ENCODE measurements around the gene NDUFV3.
"Not testable (repeated sequence)": the region's sequence is repeated elsewhere in the genome, so short reads cannot be mapped to it uniquely, and the experiment has no call there.

NDUFV3 gene

DNA sequence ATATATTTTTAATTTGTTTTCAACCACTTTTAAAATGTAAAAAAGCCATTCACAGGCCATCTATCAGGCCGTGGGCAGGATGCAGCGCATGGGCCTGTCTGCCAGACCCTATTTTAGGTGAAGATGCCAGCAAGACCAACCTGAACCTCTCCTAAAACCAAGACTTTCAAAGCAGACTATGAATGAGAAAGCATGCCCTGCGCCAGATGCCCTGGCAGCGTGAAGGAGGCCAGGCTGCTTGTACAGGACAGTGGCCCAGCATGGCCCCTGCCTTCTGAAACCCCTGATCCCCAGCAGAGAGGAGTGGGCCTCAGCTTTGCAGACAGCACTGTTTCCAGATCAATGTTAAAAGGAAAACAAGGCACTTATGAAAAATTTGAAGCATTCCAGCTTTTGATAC is 45.4 kb upstream of the NDUFV3 start:
- H3K27me3 ChIP-seq (replicated peaks; ENCODE audit: control insufficient read depth, insufficient read depth, low read length), result no peaks in the 10 kb centered on the region
- TF ChIP-seq, protein P1, sequence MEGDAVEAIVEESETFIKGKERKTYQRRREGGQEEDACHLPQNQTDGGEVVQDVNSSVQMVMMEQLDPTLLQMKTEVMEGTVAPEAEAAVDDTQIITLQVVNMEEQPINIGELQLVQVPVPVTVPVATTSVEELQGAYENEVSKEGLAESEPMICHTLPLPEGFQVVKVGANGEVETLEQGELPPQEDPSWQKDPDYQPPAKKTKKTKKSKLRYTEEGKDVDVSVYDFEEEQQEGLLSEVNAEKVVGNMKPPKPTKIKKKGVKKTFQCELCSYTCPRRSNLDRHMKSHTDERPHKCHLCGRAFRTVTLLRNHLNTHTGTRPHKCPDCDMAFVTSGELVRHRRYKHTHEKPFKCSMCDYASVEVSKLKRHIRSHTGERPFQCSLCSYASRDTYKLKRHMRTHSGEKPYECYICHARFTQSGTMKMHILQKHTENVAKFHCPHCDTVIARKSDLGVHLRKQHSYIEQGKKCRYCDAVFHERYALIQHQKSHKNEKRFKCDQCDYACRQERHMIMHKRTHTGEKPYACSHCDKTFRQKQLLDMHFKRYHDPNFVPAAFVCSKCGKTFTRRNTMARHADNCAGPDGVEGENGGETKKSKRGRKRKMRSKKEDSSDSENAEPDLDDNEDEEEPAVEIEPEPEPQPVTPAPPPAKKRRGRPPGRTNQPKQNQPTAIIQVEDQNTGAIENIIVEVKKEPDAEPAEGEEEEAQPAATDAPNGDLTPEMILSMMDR (IDR thresholded peaks at IDR 0.05; ENCODE audit: insufficient read depth, low read length, poor library complexity, severe bottlenecking), result no peak
- DNase-seq (ENCODE audit: extremely low read depth, insufficient read length), result no peak
- peaks cover 53% of the 10 kb centered on the region for H3K36me3 ChIP-seq (ENCODE audit: control insufficient read depth, insufficient read depth, low read length)
- no peak overlapping the region for H3K4me3 ChIP-seq (replicated peaks; ENCODE audit: low read depth, low read length)

GRCh38 chr21:42848144-42848931 is 44.8 kb upstream of the NDUFV3 start:
- peaks cover 57% of the 10 kb centered on the region for H3K36me3 ChIP-seq (ENCODE audit: control insufficient read depth, insufficient read depth, low read length)
- DNase-seq (ENCODE audit: extremely low read depth, insufficient read length); H3K4me3 ChIP-seq (replicated peaks; ENCODE audit: low read depth, low read length); H3K27me3 ChIP-seq (replicated peaks; ENCODE audit: control insufficient read depth, insufficient read depth, low read length): not testable (repeated sequence)

- no peak for DNase-seq (ENCODE audit: extremely low read depth, insufficient read length)
- H3K4me3 ChIP-seq (replicated peaks; ENCODE audit: low read depth, low read length), result no peak overlapping the region
- H3K27me3 ChIP-seq (replicated peaks; ENCODE audit: control insufficient read depth, insufficient read depth, low read length), result no peaks in the 10 kb centered on the region
- TF ChIP-seq, protein P1 (IDR thresholded peaks at IDR 0.05; ENCODE audit: insufficient read depth, low read length, poor library complexity, severe bottlenecking), result no peak
- peaks cover 63% of the 10 kb centered on the region for H3K36me3 ChIP-seq (ENCODE audit: control insufficient read depth, insufficient read depth, low read length)
These were observed 44.0 kb upstream of the NDUFV3 start for GRCh38 chr21:42848932-42849758.

DNA sequence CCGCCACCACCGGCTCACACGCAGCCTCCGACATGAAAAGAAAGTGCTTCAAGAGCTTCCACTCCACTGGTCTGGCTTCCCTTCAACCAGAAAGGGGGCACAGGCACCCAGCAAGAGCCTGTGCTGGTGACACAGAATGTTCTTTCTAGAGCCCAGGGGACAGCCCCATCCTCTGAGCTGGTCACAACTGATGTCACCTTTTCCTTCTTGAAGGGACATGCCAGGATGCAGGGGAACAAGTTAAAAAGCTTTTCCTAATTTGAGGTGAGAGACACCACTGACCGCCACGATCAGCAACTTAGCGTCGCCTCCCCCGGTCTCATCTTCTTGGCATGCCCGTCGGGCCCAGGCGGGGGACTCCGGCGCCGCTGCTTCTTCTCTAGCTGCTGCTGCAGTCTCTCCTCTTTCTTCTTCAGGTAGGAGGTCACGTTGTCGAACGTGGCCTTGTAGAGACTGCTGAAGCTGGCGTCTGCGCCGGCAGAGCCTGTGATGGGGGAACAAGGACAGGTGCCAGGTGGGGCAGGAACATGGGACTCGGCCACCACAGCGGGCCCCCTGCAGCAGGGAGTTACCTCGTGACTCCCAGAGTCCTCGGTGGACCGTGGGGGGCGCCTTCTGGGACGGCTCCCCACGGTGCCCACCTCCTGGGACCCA is 43.2 kb upstream of the NDUFV3 start:
- peaks cover 65% of the 10 kb centered on the region for H3K36me3 ChIP-seq (ENCODE audit: control insufficient read depth, insufficient read depth, low read length)
- H3K27me3 ChIP-seq (replicated peaks; ENCODE audit: control insufficient read depth, insufficient read depth, low read length), result no peaks in the 10 kb centered on the region
- H3K4me3 ChIP-seq (replicated peaks; ENCODE audit: low read depth, low read length), result no peak overlapping the region
- no peak for DNase-seq (ENCODE audit: extremely low read depth, insufficient read length)
- TF ChIP-seq, protein P1 (IDR thresholded peaks at IDR 0.05; ENCODE audit: insufficient read depth, low read length, poor library complexity, severe bottlenecking), result no peak

GRCh38 chr21:42850463-42850862 is 42.6 kb upstream of the NDUFV3 start:
- TF ChIP-seq, protein P1 (IDR thresholded peaks at IDR 0.05; ENCODE audit: insufficient read depth, low read length, poor library complexity, severe bottlenecking), result no peak
- no peak for DNase-seq (ENCODE audit: extremely low read depth, insufficient read length)
- H3K4me3 ChIP-seq (replicated peaks; ENCODE audit: low read depth, low read length), result no peak overlapping the region
- H3K36me3 ChIP-seq (ENCODE audit: control insufficient read depth, insufficient read depth, low read length), result peaks cover 66% of the 10 kb centered on the region
- H3K27me3 ChIP-seq (replicated peaks; ENCODE audit: control insufficient read depth, insufficient read depth, low read length), result no peaks in the 10 kb centered on the region

All from GM06990 (cell line).